SK-N-DZ (cell line): ENCODE measurements around the gene ENG.

Experiments
- DNase-seq: peaks from one replicate; pipeline ENCODE4 v3.0.0-alpha.2; 2015; ENCODE audit warnings: low spot score

ENG gene

DNA sequence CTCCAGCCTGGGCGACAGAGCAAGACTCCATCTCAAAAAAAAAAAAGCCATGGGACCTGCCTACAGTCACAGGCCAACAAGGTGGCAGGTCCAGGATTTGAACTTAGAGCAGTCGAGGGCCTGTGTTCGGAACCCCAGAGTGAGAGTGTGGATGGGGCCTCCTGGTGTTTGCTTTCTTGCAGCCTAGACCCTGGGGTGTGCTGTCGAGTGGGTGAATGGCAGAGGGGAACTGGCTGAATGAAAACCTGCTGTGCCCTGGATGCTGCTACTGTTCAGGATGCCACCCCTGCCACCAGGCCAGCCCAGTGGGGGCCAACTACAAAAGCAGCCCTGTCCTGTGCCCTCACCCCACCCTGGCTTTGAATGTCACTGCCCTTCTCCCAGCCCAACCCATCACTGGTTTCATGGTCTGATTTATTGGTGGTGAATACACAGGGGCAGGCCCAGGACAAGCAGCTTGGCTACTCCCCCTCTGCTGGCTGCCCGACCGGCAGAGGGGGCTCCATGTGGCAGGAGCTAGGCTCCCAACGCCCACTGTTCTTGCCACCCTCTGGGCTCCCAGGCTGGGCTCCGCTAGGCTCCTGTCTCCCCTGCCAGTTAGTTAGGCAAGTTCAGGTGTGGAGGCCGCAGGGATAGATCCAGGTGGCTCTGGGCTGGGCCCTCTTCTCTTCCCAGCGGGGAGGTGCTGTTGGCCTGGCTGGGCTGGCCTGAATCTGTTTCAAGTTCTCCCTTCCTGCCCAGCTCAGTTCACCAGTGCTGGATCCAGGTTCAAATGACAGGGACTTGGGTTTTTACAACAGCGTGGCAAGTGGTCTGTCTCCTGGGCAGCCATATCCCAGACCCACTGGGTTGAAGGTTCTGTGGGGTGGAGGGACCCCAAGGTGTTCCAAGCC, 39.6 kb downstream of the ENG start:
- no peak for DNase-seq

DNA sequence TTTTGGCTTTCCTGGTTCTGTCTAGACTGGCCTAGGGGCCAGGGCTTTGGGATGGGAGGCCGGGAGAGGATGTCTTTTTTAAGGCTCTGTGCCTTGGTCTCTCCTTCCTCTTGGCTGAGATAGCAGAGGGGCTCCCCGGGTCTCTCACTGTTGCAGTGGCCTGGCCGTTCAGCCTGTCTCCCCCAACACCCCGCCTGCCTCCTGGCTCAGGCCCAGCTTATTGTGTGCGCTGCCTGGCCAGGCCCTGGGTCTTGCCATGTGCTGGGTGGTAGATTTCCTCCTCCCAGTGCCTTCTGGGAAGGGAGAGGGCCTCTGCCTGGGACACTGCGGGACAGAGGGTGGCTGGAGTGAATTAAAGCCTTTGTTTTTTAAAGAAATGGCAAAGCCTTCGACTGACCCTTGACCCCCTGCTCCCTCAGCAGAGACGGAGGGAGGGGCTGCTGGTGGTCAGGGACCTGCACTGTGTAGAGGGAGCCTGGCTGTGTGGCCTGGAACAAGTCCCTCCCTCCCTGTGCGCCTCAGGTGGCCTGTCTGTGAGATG, 40.7 kb downstream of the ENG start:
- no peak for DNase-seq

DNA sequence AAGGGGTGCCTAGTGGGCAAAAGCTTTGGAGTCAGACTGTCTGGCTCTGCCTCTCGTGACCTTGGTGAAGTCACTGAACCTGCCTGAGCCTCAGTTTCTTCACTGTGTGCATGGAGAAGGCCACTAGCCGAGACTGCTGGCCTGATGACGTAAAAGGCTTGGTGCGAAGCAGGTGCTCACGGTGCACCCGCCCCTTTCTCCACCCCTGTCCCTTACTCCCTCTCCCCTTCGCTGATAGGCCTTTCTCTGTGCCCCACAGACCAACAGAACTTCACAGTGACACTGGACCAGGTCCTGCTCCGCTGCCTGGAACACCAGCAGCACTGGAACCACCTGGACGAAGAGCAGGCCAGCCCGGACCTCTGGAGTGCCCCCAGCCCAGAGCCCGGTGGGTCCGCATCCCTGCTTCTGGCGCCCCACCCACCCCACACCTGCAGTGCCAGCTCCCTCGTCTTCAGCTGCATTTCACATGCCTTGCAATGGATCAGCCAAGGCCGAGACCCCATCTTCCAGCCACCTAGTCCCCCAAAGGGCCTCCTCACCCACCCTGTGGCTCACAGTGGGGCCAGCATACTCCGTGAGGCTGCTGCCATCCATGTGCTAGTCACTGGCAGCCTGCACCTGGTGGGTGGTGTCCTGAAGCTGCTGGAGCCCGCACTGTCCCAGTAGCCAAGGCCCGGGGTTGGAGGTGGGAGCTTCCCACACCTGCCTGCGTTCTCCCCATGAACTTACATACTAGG, 41.4 kb downstream of the ENG start:
- no peak for DNase-seq

DNA sequence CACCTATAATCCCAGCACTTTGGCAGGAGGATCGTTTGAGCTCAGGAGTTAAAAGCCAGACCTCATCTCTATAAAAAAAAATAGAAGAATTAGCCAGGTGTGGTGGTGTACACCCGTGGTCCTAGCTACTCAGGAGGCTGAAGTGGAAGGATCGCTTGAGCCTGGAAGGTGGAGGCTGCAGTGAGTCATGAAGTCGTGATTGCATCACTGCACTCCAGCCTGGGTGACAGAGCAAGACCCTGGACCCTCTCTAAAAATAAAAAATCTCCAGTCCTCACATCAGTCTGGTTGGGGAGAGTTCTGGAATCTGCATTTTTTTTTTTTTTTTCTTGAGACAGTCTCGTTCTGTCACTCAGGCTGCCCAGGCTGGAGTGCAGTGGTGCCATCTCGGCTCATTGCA, 42.4 kb downstream of the ENG start:
- no peak for DNase-seq

DNA sequence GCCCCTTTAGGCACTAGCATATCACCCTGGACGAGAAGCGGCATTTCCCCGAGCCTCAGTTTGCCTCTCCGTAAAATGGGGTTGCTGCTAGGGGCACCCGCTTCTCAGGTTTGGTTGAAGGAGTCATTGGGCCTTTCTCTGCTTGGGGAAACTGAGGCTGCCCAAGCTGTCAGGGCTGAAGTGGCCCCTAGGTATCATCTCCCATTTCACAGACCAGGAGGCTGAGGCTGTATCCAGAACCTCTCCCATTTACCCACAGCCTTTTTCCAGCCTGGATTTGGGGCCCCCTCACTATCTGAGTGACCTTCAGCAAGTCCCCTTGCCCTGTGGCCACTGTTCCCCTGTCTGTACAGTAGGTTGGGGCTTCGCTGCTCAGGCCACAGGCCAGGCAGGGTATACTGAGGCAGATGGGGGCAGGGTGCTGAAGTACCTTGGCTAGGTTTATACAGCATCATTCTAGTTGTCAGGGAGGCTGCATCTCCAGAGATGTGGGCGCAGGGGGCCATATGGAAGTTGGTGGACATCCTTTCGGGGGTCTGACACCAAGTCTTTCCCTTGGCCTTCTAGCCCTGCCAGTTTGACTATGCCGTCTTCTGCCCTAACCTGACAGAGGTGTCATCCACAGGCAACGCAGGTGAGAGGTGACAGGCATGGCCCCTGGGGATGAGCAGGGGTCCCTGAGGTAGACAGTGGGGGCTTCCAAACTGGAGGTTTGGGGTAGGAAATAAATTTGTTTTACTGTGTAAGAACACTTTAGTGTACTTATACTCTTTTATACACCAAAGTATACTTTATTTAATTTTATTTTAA, 43.9 kb downstream of the ENG start:
- no peak for DNase-seq

DNA sequence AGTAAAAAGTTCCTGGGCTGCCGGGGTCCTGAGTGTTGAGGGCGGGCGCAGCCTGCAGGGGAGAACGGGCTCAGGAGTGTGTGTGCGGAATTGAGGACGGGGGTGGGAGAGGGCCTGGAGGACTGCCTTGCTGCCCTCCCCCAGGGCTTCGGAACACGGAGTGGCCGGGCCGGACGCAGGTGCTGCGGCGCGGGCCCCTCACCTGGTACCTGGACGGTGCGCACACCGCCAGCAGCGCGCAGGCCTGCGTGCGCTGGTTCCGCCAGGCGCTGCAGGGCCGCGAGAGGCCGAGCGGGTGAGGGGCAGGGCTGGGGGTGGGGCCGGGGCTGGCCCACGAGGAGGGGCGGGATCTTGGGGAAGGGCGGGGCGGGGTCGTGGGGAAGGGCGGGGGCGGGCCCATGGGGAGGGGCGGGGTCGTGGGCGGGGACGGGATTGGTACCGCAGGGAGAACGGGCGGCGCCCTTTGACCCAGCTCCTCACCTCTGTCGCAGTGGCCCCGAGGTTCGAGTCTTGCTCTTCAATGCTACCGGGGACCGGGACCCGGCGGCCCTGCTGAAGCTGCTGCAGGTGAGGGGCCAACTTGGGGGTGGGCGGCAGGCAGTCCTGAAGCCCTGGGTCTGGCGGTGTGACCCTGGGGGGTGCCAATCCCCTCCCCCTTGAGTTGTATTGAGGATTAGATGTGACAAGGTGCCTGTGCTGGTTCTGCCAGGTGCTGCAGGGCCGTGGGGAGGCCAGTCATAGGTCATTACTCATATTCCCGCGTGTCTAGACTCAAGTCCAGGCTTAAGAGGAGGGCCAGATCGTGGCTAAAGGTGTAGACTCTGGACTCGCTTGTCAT, 44.7 kb downstream of the ENG start:
- DNase-seq = no peak

DNA sequence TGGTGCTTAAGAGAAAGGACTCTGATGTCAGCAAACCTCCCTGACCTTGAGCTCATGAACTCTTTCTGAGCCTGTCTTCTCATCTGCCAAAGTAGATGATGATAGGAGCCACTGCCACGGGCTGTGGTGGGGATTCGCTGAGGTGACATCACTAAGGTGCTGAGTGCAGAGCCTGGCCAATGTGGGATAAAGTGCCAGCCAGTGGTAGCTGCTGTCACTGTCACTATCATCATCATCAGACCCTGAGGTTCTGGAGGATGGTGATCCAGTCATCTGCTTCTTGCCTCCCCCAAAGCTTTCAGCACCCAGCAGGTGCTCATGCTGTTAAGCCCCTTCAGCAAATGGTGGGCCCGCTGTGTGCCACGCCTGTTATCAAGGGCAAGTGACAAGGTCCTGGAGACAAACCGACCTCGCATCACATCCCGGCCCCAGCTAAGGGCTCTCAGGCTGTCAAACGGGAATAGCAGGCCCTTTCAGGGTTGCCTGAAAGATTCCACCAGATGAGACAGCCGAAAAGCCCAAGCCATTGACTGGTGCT, 45.4 kb downstream of the ENG start:
- no peak for DNase-seq

DNA sequence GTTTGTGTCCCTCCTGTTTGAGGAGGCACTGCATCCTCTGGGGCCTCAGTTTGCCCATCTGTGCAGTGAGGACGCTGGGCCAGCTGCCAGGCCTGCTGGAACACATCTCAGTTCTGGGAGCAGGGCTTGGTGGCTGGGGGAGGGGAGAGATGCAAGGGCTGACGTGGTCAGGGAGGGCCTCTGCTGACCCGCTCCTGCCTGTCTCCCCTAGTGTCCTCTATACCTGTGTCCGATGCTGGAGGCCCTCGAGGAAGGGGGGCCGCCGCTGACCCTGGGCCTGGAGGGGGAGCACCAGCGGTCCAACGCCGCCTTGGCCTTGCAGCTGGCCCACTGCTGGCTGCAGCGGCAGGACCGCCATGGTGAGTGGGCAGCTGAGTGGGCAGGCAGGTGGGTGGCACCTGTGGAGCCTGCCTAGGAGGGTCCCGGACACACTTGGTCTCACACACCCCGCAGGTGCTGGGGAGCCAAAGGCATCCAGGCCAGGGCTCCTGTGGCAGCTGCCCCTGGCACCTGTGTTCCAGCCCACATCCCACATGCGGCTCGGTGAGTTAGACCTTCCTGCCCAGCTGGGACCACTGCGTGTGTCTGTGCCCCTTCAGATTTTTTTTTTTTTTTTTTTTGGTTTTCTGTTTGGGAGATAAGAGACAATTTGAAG, 46.0 kb downstream of the ENG start:
- DNase-seq = no peak

DNA sequence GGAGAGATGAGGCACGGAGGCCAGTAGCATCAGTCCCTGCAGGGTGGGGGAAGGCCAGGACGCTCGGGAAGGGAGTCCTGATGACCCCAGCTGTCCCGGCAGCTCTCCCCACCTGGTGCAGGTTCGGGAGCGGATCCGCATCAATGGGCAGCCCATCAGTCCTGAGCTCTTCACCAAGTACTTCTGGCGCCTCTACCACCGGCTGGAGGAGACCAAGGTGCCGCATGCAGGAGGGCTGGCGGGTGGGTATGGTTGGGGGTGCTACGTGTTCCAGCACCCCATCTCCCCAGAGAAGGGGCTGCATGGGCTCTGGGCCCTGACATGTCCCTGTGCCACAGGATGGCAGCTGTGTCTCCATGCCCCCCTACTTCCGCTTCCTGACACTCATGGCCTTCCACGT, 47.6 kb downstream of the ENG start:
- DNase-seq = no peak

DNA sequence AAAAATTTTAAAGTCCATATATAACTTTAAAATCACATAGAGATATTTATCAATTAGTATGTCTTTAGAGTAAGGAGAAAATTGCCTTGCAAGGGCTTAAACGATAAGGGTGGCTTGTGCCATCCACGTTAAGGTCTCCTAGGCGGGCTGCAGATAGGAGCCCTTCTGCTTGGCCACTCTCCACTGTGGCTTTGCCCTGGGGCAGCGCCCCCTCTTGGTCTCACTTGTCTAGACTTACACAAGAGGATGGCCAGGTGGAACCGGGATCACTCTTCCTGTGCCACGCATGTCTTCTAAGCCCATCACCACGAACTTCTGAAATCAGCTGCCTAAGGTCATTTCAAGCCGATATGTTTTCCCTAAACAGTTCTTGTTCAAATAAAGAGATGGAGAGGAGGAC, 48.8 kb downstream of the ENG start:
- no peak for DNase-seq

DNA sequence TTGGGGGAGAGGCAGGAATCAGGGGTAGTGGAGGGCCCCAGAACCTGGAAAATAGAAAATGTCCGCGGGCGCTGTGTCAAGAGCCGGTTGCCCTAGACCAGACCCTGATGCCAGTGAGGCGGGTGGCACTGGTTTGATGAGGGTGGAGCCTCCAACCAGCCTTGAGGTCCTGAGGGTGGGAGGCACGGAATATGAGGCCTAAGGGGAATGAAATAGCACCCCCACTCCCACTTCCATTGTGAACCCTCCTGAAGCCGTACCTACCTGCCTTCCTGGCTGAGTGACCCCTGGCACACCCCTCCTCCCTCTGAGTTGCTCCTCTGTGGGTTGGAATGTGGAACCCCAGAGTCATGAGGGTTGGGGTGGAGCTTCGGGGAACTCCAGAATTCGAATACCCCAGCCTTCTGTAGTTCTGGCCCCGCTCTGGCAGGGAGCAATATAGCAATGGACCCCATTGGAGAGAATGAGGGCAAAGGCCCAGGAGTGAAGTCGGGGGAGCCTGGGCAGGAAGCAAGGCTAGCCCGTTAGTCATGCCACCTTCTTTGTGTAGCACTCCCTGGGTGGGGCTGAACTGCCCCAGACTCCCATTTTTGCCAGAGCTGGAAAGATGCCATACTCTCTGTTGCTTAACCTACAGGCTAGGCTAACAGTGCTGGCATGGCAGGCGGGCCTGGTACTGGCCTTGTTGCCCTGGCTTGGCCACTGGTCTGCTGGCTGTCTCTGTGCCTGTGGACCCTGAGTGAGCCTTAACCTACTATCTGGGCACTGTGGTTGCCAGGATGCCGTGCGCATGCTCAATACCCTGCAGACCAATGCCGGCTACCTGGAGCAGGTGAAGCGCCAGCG, 50.7 kb downstream of the ENG start:
- DNase-seq = no peak

DNA sequence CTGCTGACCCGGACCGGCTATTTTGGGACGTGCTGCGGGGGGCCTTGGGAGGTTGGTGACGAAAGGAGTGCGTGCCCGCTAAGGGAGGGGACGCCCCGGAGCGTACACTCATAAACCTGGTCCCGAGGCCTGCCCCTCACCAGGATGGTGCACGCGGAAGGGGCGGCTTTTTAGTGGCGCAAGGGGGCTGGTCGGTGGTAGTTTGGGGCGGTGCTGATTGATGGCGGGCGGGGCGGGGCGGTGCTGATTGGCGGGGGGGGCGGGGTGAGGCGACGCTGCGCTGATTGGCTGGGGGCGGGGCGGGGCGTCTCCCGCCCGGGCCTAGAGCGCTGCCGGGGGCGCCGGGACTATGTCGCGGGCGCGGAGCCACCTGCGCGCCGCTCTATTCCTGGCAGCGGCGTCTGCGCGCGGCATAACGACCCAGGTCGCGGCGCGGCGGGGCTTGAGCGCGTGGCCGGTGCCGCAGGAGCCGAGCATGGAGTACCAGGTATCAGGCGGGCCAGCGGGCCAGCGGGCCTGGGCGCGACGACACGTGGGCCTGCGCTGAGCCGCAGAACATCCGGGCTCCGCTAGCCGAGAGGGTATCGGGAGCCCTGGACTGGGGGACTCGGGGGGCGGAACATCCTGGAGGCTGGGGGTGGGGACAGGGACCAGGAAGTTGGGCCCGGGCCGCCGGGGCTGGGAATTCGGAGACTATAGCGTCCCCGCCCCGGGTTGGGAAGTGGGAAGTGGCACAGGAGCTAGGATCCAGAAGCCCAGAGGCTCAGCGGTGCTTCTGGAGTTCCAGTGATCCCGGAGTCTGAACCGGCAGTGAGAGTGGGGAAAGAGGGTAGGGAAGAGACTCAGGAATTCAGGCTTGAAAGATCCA, 51.6 kb downstream of the ENG start, which contains the start of gene FPGS:
FPGS (plus strand) TSS at position 307 of the 868 bp plus-strand sequence; CDS start at position 350, 43 bp downstream.
- peak; percentile 83 for DNase-seq

DNA sequence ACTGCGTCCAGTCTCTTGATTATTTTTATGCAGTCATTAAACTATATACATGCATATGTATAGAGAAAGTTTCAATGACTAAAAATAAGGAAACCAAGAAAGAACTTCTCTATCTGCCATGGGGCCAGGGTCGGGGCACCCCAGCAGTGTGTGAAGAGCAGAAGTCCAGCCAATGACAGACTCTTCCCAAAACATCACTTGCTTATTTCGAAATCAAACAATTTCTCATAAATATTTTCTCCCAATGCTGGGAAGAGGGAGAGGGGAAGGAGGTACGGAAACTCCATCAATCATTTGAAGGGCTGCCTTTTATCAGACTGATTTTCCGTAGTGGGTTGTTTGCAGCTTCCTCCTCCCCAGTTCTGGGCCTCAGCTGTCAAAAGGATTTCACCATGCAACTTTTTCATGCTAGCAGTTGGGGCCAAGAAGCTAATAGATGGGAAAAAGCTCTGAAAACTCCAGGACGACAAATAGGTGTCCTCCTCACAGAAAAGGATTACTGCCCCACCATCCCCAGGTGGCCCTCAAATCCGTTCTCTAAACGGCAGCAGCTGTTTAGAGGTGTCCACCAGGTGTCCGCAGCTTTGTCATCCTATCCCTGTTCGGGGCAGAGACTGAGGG, 52.4 kb downstream of the ENG start:
- DNase-seq = no peak

DNA sequence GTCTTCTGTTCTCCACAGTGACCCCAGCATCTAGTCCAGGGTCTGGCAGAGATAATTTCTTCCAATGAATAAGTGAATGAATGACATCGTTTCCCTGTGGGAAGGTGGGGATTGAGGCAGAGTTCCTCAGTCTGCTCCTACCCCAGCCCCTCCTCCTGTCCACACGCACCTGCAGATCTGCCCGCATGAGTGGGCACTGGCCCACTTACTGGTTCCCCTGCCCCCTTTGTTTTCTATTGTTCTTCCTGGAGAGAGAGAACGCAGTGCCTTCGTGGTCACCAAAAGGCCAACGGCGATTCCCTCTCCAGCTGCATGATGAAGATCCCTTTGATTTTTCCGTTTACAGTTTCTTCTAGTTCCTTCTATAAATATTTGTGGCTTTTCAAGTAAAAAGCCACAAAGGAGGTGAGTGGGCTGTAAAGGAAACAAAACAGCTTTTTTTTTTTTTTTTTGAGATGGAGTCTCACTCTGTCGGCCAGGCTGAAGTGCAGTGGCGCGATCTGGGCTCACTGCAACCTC, 57.5 kb downstream of the ENG start:
- DNase-seq = no peak

DNA sequence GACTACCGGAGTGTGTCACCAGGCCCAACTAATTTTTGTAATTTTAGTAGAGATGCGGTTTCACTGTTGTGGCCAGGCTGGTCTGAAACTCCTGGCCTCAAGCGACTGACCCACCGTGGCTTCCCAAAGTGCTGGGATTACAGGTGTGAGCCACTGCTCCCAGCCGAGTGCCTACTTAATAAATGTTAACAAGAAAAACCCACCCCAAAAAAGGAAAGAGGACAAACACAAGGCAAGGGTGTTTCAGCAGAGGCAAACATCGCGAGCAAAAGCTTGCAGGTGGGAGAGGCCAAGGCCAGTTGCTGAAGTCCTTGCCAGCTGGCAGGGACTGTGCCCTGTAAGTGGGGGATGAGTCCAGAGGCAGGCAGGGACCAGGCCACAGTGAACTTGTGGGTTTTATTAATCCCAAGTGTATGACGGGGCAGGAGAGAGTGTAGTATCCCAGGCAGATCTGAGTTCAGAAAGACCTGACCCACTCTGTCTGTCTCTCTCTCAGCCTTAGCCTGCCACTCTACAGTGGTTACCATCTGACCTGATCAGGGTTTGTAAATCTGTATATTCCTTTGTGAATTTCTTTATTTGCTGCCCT, 58.1 kb downstream of the ENG start:
- DNase-seq = no peak

DNA sequence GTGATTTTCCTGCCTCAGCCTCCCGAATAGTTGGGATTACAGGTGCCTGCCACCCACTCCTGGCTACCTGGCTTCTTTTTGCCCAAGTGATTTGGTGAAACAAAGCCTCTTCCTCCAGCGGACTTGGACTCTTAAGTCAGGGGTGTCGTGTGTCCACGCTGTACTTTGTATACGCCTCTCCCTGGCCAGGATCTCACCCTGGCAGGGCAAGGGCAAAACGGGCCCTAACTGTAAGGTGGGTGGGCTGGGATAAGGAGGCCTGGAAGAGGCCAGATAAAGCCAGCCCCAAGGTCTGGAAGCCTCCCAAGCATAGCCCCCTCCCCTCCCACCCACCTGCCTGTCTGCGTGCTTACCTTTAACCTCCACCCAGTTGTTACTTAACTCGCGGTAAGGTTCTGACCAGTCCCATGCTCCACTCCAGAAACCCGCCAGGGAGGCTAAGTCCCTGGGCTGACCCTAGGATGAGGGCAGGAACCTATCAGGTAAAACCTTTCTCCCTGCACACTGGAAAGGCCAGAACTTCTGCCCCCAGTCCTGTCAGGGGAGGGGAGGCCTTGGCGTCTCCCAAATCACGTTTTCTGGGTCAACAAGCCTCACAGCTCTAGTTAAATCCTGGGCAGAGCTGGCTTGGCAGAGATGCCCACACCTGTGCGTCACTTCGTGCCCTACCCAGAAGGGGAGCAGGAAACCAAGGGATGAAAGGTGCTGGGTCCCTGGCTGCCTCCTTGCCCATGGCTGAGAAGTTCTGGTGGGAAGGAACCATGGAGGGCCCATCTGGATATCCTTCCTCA, 60.3 kb downstream of the ENG start:
- DNase-seq = no peak
